SK-N-SH (cell line): ENCODE data around the gene LPP. TPM values are rescaled to one million over a fixed set of nuclear protein-coding genes. Genes with fewer than 3 reads are reported as not detected.

Source experiments
- CTCF ChIA-PET: fragments of 300-600, 350-600 bp; formaldehyde crosslinking; extraction: SDS; loops from one replicate; lab custom pipeline; 2021; lab: Yijun Ruan, JAX
- POLR2A ChIA-PET: fragments of 350-600 bp; sonication (Branson Sonifier 250); formaldehyde crosslinking; extraction: SDS; loops from one replicate; lab custom pipeline; 2020; ENCODE audit warnings: antibody characterized with exemption, inconsistent platforms; lab: Yijun Ruan, JAX
- DNase-seq: peaks from one replicate; pipeline ENCODE4 v3.0.0; 2012
- H2AFZ ChIP-seq: fragments of 200-600 bp; sonication (generic); 2 replicates; pipeline ENCODE4 v1.8.1; 2016; ENCODE audit warnings: antibody characterized with exemption, mild to moderate bottlenecking, low read depth
- H3F3A ChIP-seq: fragments of 200-600 bp; sonication (generic); replicated peaks from 2 replicates; pipeline ENCODE3; 2016; ENCODE audit warnings: antibody characterized with exemption, mild to moderate bottlenecking; ENCODE audit not compliant: insufficient read depth
- H3K27ac ChIP-seq, 2 experiments: fragments of 200-500 bp in 1 of 2; fragments of 200-600 bp in 1 of 2; sonication (Bioruptor generic) in 1 of 2; sonication (generic), shearing (Covaris generic) in 1 of 2; 2 replicates each; pipeline versions ENCODE4 v1.5.1 to v1.6.1; 2014 to 2016; ENCODE audit warnings: low read depth in 2 of 2, inconsistent platforms in 1 of 2, low read length in 1 of 2, mild to moderate bottlenecking in 1 of 2, mixed read lengths in 1 of 2
- H3K27me3 ChIP-seq: fragments of 200-600 bp; sonication (generic), shearing (Covaris generic); 2 replicates; pipeline ENCODE4 v1.6.1; 2016; ENCODE audit warnings: mixed run types; ENCODE audit not compliant: insufficient read depth
- H3K36me3 ChIP-seq, 2 experiments: fragments of 200-500 bp in 1 of 2; fragments of 200-600 bp in 1 of 2; sonication (Bioruptor generic) in 1 of 2; sonication (generic) in 1 of 2; replicated peaks in 1 of 2; 2 replicates each; pipeline versions ENCODE3 to v1.5.1; 2014 to 2016; ENCODE audit warnings: low read length in 1 of 2, mild to moderate bottlenecking in 1 of 2; ENCODE audit not compliant: insufficient read depth in 2 of 2, control insufficient read depth in 1 of 2
- H3K4me1 ChIP-seq, 2 experiments: fragments of 200-500 bp in 1 of 2; fragments of 200-600 bp in 1 of 2; sonication (Bioruptor generic) in 1 of 2; sonication (generic), shearing (Covaris generic) in 1 of 2; 2 replicates each; pipeline versions ENCODE4 v1.5.1 to v1.6.1; 2014 to 2016; ENCODE audit warnings: low read depth in 1 of 2, low read length in 1 of 2, mixed run types in 1 of 2; ENCODE audit not compliant: insufficient read depth in 2 of 2, control insufficient read depth in 1 of 2
- H3K4me2 ChIP-seq: fragments of 200-600 bp; sonication (generic), shearing (Covaris generic); 2 replicates; pipeline ENCODE4 v1.6.1; 2017; ENCODE audit warnings: mixed run types
- H3K4me3 ChIP-seq, 2 experiments: fragments of 200-500 bp in 1 of 2; fragments of 200-600 bp in 1 of 2; sonication (Bioruptor generic) in 1 of 2; sonication (generic), shearing (Covaris generic) in 1 of 2; 2 replicates each; pipeline versions ENCODE4 v1.5.1 to v1.8.1; 2014 to 2016; ENCODE audit warnings: low read depth in 2 of 2, inconsistent platforms in 1 of 2, low read length in 1 of 2, mild to moderate bottlenecking in 1 of 2, mixed read lengths in 1 of 2, moderate library complexity in 1 of 2
- H3K79me2 ChIP-seq: fragments of 200-600 bp; sonication (generic); 2 replicates; pipeline ENCODE4 v1.8.1; 2017; ENCODE audit warnings: mild to moderate bottlenecking; ENCODE audit not compliant: insufficient read depth
- H3K9ac ChIP-seq: fragments of 200-600 bp; sonication (generic); 2 replicates; pipeline ENCODE4 v1.6.1; 2017; ENCODE audit warnings: mixed run types
- H3K9me2 ChIP-seq: fragments of 200-600 bp; sonication (generic); 2 replicates; pipeline ENCODE4 v1.6.1; 2017; ENCODE audit warnings: mixed run types
- H3K9me3 ChIP-seq: fragments of 200-600 bp; sonication (generic); 2 replicates; pipeline ENCODE4 v1.6.1; 2017; ENCODE audit warnings: mixed run types, mild to moderate bottlenecking, moderate library complexity
- H4K20me1 ChIP-seq: fragments of 200-600 bp; sonication (generic); 2 replicates; pipeline ENCODE4 v1.6.1; 2017; ENCODE audit warnings: mild to moderate bottlenecking, mixed run types; ENCODE audit not compliant: insufficient read depth
- CHD2 ChIP-seq: fragments of 150-350 bp; IDR thresholded peaks from 2 replicates; pipeline ENCODE4 v1.6.1; 2018; ENCODE audit warnings: low read length; ENCODE audit not compliant: partially characterized antibody
- EZH2phosphoT487 ChIP-seq: fragments of 200-600 bp; sonication (generic); IDR thresholded peaks from 2 replicates; pipeline ENCODE4 v1.6.1; 2017; ENCODE audit warnings: low read depth, mixed run types, mild to moderate bottlenecking, antibody characterized with exemption, moderate library complexity, borderline replicate concordance
- FOXJ3 ChIP-seq: sonication (generic); formaldehyde crosslinking; IDR thresholded peaks from 2 replicates; pipeline ENCODE4 v1.5.1; 2020; ENCODE audit warnings: mild to moderate bottlenecking, missing genetic modification reagents
- GABPA ChIP-seq: IDR thresholded peaks from 2 replicates; pipeline ENCODE4 v1.4.0; 2012; ENCODE audit warnings: low read depth, mild to moderate bottlenecking
- GATA2 ChIP-seq: sonication (generic); formaldehyde crosslinking; IDR thresholded peaks from 2 replicates; pipeline ENCODE4 v1.5.0; 2020; ENCODE audit warnings: mild to moderate bottlenecking, missing genetic modification reagents
- IRF3 ChIP-seq: fragments of 150-350 bp; IDR thresholded peaks from 2 replicates; pipeline ENCODE4 v1.6.1; 2016; ENCODE audit warnings: mild to moderate bottlenecking, low read depth, low read length
- JUND ChIP-seq: IDR thresholded peaks from 2 replicates; pipeline ENCODE4 v1.4.0; 2012
- NFIC ChIP-seq: IDR thresholded peaks from 2 replicates; pipeline ENCODE4 v1.4.0; 2012; ENCODE audit warnings: borderline replicate concordance
- RAD21 ChIP-seq: IDR thresholded peaks from 2 replicates; pipeline ENCODE4 v1.6.1; 2012; ENCODE audit warnings: mild to moderate bottlenecking, low read length
- RFX5 ChIP-seq: IDR thresholded peaks from 2 replicates; pipeline ENCODE4 v1.6.1; 2012; ENCODE audit warnings: mild to moderate bottlenecking, improper control_type of control experiment, low read length
- RXRA ChIP-seq: IDR thresholded peaks from 2 replicates; pipeline ENCODE4 v1.4.0; 2012; ENCODE audit warnings: low read depth, mild to moderate bottlenecking, borderline replicate concordance
- SIN3A ChIP-seq: IDR thresholded peaks from 2 replicates; pipeline ENCODE4 v1.6.1; 2012; ENCODE audit warnings: low read depth, mild to moderate bottlenecking, low read length, moderate library complexity, borderline replicate concordance
- SMC3 ChIP-seq: IDR thresholded peaks from 2 replicates; pipeline ENCODE4 v1.6.1; 2012; ENCODE audit warnings: low read depth, low read length, improper control_type of control experiment
- TAF1 ChIP-seq: IDR thresholded peaks from 2 replicates; pipeline ENCODE4 v1.6.1; 2012; ENCODE audit warnings: low read depth, mild to moderate bottlenecking, low read length, moderate library complexity, borderline replicate concordance
- TCF12 ChIP-seq: IDR thresholded peaks from 2 replicates; pipeline ENCODE4 v1.4.0; 2012
- TEAD4 ChIP-seq: IDR thresholded peaks from 2 replicates; pipeline ENCODE4 v1.4.0; 2012; ENCODE audit warnings: mild to moderate bottlenecking, borderline replicate concordance; ENCODE audit not compliant: insufficient read depth
- ZBTB33 ChIP-seq: IDR thresholded peaks from 2 replicates; pipeline ENCODE4 v1.4.0; 2012; ENCODE audit warnings: low read depth, borderline replicate concordance
- WGBS: methylation state at CpG from one replicate; pipeline ENCODE4 v1.1.6; 2017; ENCODE audit warnings: low lambda C conversion rate; 5-methylcytosine and 5-hydroxymethylcytosine counted together
- polyA plus RNA-seq, 3 experiments: library from polyadenylated mRNA; depleted of rRNA; stranded (reverse); fragments of >200 nt; gene quantifications; 2 replicates each; pipeline ENCODE4 v1.2.3, GENCODE V29; 2012

LPP gene
- polyA plus RNA-seq, 1 of the 3 experiments (the other 2 are of a cell fraction), result 6.6 TPM

GRCh38 chr3:188152660-188153436, 1.1 kb upstream of the LPP start:
- DNase-seq, result peak; percentile 13
- ChIA-PET CTCF (no interaction called here), POLR2A (no interaction called here)
- 31% methylated on average over 20 of the region's 25 CpGs for WGBS
- peak overlapping the region; percentile 94 for H3K9ac ChIP-seq
- H3K4me3 ChIP-seq, result peak overlapping the region; percentile 62 to 97
- H3K27ac ChIP-seq, result peak overlapping the region; percentile 39 to 90; a peak in 3 of 4 replicates
- H2AFZ ChIP-seq, result peak overlapping the region; percentile 77
- TF ChIP-seq NFIC (peak; percentile 30; the same call in 1 of the 2 replicates), RAD21 (no peak)
- H4K20me1 ChIP-seq, result peaks cover 8% of the 10 kb centered on the region; the same call in 1 of the 2 replicates
- peak overlapping the region; percentile 97 for H3K4me2 ChIP-seq
- peaks cover 54% of the 10 kb centered on the region for H3K79me2 ChIP-seq
- peaks cover 5% of the 10 kb centered on the region for H3F3A ChIP-seq
- H3K36me3 ChIP-seq, result no peaks in the 10 kb centered on the region
- H3K9me2 ChIP-seq, result no peaks in the 10 kb centered on the region
- no peaks in the 10 kb centered on the region for H3K9me3 ChIP-seq
- H3K4me1 ChIP-seq, result peaks cover 0 to 15% of the 10 kb centered on the region in 2 experiments; a peak in 3 of 4 replicates
- no peaks in the 10 kb centered on the region for H3K27me3 ChIP-seq

GRCh38 chr3:188153437-188154013, 432 bp upstream of the LPP start:
- DNase-seq, result peak; percentile 58
- WGBS, result 1% methylated on average over 31 of the region's 36 CpGs
- ChIA-PET POLR2A (no interaction called here), CTCF (interaction anchor here (1.1 kb wide), 1 partner anchor 413 kb away, joined by 3 read pairs; no protein-coding TSS in a partner anchor)
- peak overlapping the region; percentile 97 for H3K4me2 ChIP-seq
- H3K9me2 ChIP-seq, result no peaks in the 10 kb centered on the region
- no peaks in the 10 kb centered on the region for H3K36me3 ChIP-seq
- peak overlapping the region; percentile 39 to 90; a peak in 3 of 4 replicates for H3K27ac ChIP-seq
- H2AFZ ChIP-seq, result peak overlapping the region; percentile 77
- peaks cover 5% of the 10 kb centered on the region for H3F3A ChIP-seq
- H3K9me3 ChIP-seq, result no peaks in the 10 kb centered on the region
- H3K27me3 ChIP-seq, result no peaks in the 10 kb centered on the region
- peaks cover 15% of the 10 kb centered on the region; the same call in 1 of the 2 replicates for H4K20me1 ChIP-seq
- H3K4me1 ChIP-seq, result peaks cover 0 to 15% of the 10 kb centered on the region in 2 experiments; a peak in 3 of 4 replicates
- peak overlapping the region; percentile 62 to 97 for H3K4me3 ChIP-seq
- TF ChIP-seq IRF3 (no peak), FOXJ3 (no peak), RFX5 (no peak), TCF12 (peak; percentile 51; the same call in 1 of the 2 replicates), GATA2 (CRISPR knock-in tag) (no peak), SMC3 (no peak), TAF1 (0 out of 2 replicates have a peak, but pooled peaks have one; percentile 6), ZBTB33 (no peak), EZH2phosphoT487 (no peak), GABPA (no peak), CHD2 (peak; percentile 17), TEAD4 (0 out of 2 replicates have a peak, but pooled peaks have one; percentile 20), JUND (peak; percentile 11; the same call in 1 of the 2 replicates), NFIC (peak; percentile 57), SIN3A (no peak), RXRA (no peak)
- H3K9ac ChIP-seq, result peak overlapping the region; percentile 94
- peaks cover 61% of the 10 kb centered on the region for H3K79me2 ChIP-seq
